OCI-LY7 (cell line): ENCODE data around the gene ASB2.

Experiments
- CTCF ChIP-seq: fragments of 200-600 bp; sonication (generic); conservative IDR thresholded peaks from 2 replicates; pipeline ENCODE4 v1.5.1; 2014; ENCODE audit warnings: mild to moderate bottlenecking, antibody characterized with exemption, low read length, moderate library complexity, mixed read lengths
- EZH2phosphoT487 ChIP-seq: fragments of 200-600 bp; sonication (generic); IDR thresholded peaks from 2 replicates; pipeline ENCODE4 v1.6.1; 2018; ENCODE audit warnings: low read depth, borderline replicate concordance, mild to moderate bottlenecking, mixed run types, antibody characterized with exemption, low read length, moderate library complexity, mixed read lengths

DNA sequence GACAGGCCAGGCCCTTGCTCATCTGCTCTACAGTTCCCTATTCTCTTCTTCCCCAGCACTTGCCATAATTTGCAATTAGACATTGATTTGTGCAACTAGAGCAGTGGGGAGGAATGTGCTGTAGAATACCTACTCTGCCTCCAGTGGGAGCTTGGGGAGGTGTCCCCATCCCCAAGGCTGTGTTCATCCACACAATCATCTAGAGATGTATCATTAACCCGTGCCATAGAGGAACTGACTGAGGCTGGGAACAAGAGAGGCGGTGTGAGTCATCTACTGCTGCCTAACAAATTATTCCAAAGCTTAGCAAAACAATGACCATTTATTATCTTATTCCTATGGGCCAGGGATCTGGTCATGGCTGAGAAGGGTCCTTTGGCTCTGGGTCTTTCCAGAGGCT is 44.6 kb upstream of the ASB2 start:
- TF ChIP-seq CTCF (no peak), EZH2phosphoT487 (no peak)
